ENCODE measurements around the gene CTSE. TPM values are rescaled to one million over a fixed set of nuclear protein-coding genes. Genes with fewer than 3 reads are reported as not detected.

Gene CTSE
- total and polyA plus RNA-seq, 2 donors (not counting 1 experiment from before 2014, with no cell fraction given): not detected

DNA sequence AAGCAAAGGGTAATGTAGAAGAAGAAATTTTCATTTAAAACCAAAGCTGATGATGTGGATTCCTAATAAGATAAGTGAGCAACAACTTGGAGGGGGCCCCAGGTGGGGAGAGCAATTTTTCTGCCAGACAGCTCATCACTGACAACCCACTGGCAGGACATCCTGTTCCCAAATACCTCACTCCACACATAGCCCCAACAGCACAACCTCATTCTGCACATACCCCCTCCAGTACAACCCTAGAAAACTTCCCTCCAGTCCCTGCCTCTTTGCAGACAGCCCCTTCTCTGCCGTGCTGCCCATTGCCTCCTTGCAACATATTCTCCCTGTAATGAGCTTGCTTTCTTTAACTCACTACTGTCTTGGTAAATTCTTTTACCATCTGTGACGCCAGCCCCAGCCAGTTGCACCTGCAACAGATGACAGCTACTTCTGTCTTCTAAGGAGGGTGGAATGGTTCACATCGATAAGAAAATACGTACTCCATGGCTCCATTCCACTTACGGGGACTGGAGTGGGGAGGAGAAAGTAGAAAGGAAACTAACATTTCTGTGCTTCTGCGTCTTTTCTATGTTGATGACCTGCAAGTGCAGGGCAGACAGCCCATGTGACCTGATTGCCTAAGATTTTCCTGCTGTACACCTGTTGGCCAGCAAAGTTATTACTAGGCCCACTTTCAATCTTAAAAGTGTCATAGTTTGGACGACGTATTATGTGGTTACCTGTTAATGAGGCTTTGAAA is 44.0 kb upstream of the CTSE start:
- Histone ChIP-seq H2AFZ (ENCODE audit: insufficient read depth, low read depth, low read length, poor library complexity, severe bottlenecking) (peak overlapping the region; percentile 68), H3K4me1 (ENCODE audit: control insufficient read depth in 2 of 2, insufficient read depth in 2 of 2, low read length in 2 of 2) (peaks cover 35 to 39% of the 10 kb centered on the region in 2 donors), H3K27ac (ENCODE audit: low read length in 2 of 2) (peak overlapping the region; percentile 63 to 75), H3K36me3 (replicated peaks in 1 of 2; ENCODE audit: control extremely low read depth in 1 of 2, control insufficient read depth in 1 of 2, extremely low read depth in 1 of 2, insufficient read depth in 2 of 2, low read length in 1 of 2) (peaks cover 4 to 5% of the 10 kb centered on the region in 2 experiments), H3K79me2 (ENCODE audit: control insufficient read depth, insufficient read depth, low read length) (peaks cover 5% of the 10 kb centered on the region), H3K4me2 (replicated peaks; ENCODE audit: low read depth, low read length, poor library complexity, severe bottlenecking) (peak overlapping the region; percentile 63), H3K4me3 (ENCODE audit: control extremely low read depth in 1 of 5, extremely low read depth in 1 of 5, insufficient read depth in 1 of 5, low read depth in 2 of 5, low read length in 4 of 5) (peak overlapping the region in 2 of 5 experiments; percentile 1 to 30), H4K20me1 (ENCODE audit: control insufficient read depth, insufficient read depth, low read length, poor library complexity, severe bottlenecking) (no peaks in the 10 kb centered on the region), H3K27me3 (replicated peaks in 1 of 4; ENCODE audit: control extremely low read depth in 1 of 4, control insufficient read depth in 3 of 4, insufficient read depth in 4 of 4, low read length in 3 of 4) (no peaks in the 10 kb centered on the region), H3K9ac (ENCODE audit: low read length) (peak overlapping the region; percentile 44), H3K9me3 (ENCODE audit: control extremely low read depth in 1 of 3, control insufficient read depth in 2 of 3, insufficient read depth in 1 of 3, low read length in 2 of 3) (peaks cover 0 to 1% (median 0%) of the 10 kb centered on the region in 3 donors)
- no peaks in the 10 kb centered on the region for H3K27me3 Mint-ChIP-seq
- TF ChIP-seq, protein P1, sequence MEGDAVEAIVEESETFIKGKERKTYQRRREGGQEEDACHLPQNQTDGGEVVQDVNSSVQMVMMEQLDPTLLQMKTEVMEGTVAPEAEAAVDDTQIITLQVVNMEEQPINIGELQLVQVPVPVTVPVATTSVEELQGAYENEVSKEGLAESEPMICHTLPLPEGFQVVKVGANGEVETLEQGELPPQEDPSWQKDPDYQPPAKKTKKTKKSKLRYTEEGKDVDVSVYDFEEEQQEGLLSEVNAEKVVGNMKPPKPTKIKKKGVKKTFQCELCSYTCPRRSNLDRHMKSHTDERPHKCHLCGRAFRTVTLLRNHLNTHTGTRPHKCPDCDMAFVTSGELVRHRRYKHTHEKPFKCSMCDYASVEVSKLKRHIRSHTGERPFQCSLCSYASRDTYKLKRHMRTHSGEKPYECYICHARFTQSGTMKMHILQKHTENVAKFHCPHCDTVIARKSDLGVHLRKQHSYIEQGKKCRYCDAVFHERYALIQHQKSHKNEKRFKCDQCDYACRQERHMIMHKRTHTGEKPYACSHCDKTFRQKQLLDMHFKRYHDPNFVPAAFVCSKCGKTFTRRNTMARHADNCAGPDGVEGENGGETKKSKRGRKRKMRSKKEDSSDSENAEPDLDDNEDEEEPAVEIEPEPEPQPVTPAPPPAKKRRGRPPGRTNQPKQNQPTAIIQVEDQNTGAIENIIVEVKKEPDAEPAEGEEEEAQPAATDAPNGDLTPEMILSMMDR (IDR thresholded peaks at IDR 0.05): no peak
- no peak for TF ChIP-seq EZH2 (IDR thresholded peaks at IDR 0.05; ENCODE audit: borderline replicate concordance, insufficient read depth, low read depth, low read length, poor library complexity, severe bottlenecking)
- DNase-seq (peak; percentile 57), ATAC-seq (ENCODE audit: low read depth) (peak; percentile 48)
- peaks cover 45% of the 10 kb centered on the region for H3K4me1 Mint-ChIP-seq
- no peaks in the 10 kb centered on the region for H3K9me3 Mint-ChIP-seq (ENCODE audit: insufficient read depth)
- WGBS (ENCODE audit: insufficient coverage): 28% methylated on average over 3 of the region's 8 CpGs
- CTCF ChIA-PET: interaction anchor here (0.9 to 6.4 kb wide), 10 partner anchors 8 to 90 kb away, joined by 3 to 36 read pairs (median 4); no protein-coding TSS in a partner anchor
- POLR2A ChIA-PET: interaction anchor here (0.5 to 2.3 kb wide), 4 partner anchors 28 to 563 kb away, joined by 4 to 8 read pairs (median 6); partner anchors contain the start of gene CDK18
- peak overlapping the region; percentile 75 for H3K4me3 Mint-ChIP-seq
- intact Hi-C loops (cut with micrococcal nuclease): loop anchor here (2.0 to 5.0 kb wide), 2 partner anchors 17 to 35 kb away; no protein-coding TSS in a partner anchor
- H3K27ac Mint-ChIP-seq: peak overlapping the region; percentile 88

All from B cell (primary cell).